Loucy (cell line): ENCODE data around the gene RIN3.

Source experiments
- CTCF ChIP-seq: fragments of 200-600 bp; sonication (generic); conservative IDR thresholded peaks from 2 replicates; pipeline ENCODE4 v1.5.1; 2014; ENCODE audit warnings: mild to moderate bottlenecking, antibody characterized with exemption, low read length
- EZH2phosphoT487 ChIP-seq: fragments of 200-600 bp; IDR thresholded peaks from 2 replicates; pipeline ENCODE4 v1.6.1; 2018; ENCODE audit warnings: antibody characterized with exemption, mild to moderate bottlenecking, moderate library complexity, borderline replicate concordance

- no peak for TF ChIP-seq EZH2phosphoT487
- TF ChIP-seq CTCF: no peak
Observed at GRCh38 chr14:92525322-92526095, 11.9 kb downstream of the RIN3 start.
